IMR-90 (cell line): ENCODE results near the gene C5.

Source experiments
- BHLHE40 ChIP-seq: fragments of 150-350 bp; IDR thresholded peaks from 2 replicates; pipeline ENCODE4 v1.6.1; 2016; ENCODE audit warnings: mild to moderate bottlenecking, low read depth, low read length
- CEBPB ChIP-seq: IDR thresholded peaks from 2 replicates; pipeline ENCODE4 v1.6.1; 2012; ENCODE audit warnings: low read depth, low read length, improper control_type of control experiment
- CTCF ChIP-seq: conservative IDR thresholded peaks from 2 replicates; pipeline ENCODE4 v1.5.1; 2012; ENCODE audit warnings: mild to moderate bottlenecking, low read depth, low read length, improper control_type of control experiment
- ELK1 ChIP-seq: fragments of 150-350 bp; IDR thresholded peaks from 2 replicates; pipeline ENCODE4 v1.6.1; 2016; ENCODE audit warnings: low read depth, mild to moderate bottlenecking, low read length, moderate library complexity, borderline replicate concordance
- FOS ChIP-seq: fragments of 150-350 bp; IDR thresholded peaks from 2 replicates; pipeline ENCODE4 v1.6.1; 2016; ENCODE audit warnings: low read depth, low read length
- MAFK ChIP-seq: IDR thresholded peaks from 2 replicates; pipeline ENCODE4 v1.6.1; 2012; ENCODE audit warnings: low read depth, low read length, improper control_type of control experiment
- NFE2L2 ChIP-seq: fragments of 150-350 bp; IDR thresholded peaks from 2 replicates; pipeline ENCODE4 v1.6.1; 2016; ENCODE audit warnings: low read depth, mild to moderate bottlenecking, low read length
- POLR2A ChIP-seq: IDR thresholded peaks from 2 replicates; pipeline ENCODE4 v1.6.1; 2012; ENCODE audit warnings: mild to moderate bottlenecking, low read depth, low read length
- RAD21 ChIP-seq: IDR thresholded peaks from 2 replicates; pipeline ENCODE4 v1.6.1; 2012; ENCODE audit warnings: low read length, improper control_type of control experiment
- RCOR1 ChIP-seq: IDR thresholded peaks from 2 replicates; pipeline ENCODE4 v1.6.1; 2012; ENCODE audit warnings: mild to moderate bottlenecking, low read length, improper control_type of control experiment; ENCODE audit not compliant: insufficient replicate concordance
- RFX5 ChIP-seq: IDR thresholded peaks from 2 replicates; pipeline ENCODE4 v1.8.0; 2012; ENCODE audit warnings: low read depth, mild to moderate bottlenecking, low read length, moderate library complexity
- USF2 ChIP-seq: fragments of 150-350 bp; IDR thresholded peaks from 2 replicates; pipeline ENCODE4 v1.6.1; 2017; ENCODE audit warnings: mild to moderate bottlenecking, antibody characterized with exemption, low read length, low read depth

- TF ChIP-seq CTCF = no peak
- no peak for TF ChIP-seq CEBPB
- TF ChIP-seq POLR2A = no peak
- TF ChIP-seq MAFK = no peak
- no peak for TF ChIP-seq RCOR1
- TF ChIP-seq RFX5 = no peak
- TF ChIP-seq BHLHE40 = no peak
- no peak for TF ChIP-seq NFE2L2
- no peak for TF ChIP-seq ELK1
- no peak for TF ChIP-seq RAD21
- TF ChIP-seq FOS = no peak
- no peak for TF ChIP-seq USF2
Measured at GRCh38 chr9:121048175-121048574, 1.9 kb downstream of the C5 start.
